ENCODE measurements around the gene KIRREL3. TPM values are rescaled to one million over a fixed set of nuclear protein-coding genes. Genes with fewer than 3 reads are reported as not detected.

KIRREL3 gene
- total RNA-seq, 2 experiments from 2014 or later = not detected

GRCh38 chr11:126679033-126679432 is 321.5 kb downstream of the KIRREL3 start:
- Histone ChIP-seq H3K27ac (ENCODE audit: low read depth in 1 of 2, low read length in 2 of 2) (no peak overlapping the region), H3K4me3 (ENCODE audit: low read length) (no peak overlapping the region), H3K27me3 (ENCODE audit: control insufficient read depth in 1 of 2, insufficient read depth in 2 of 2, low read length in 2 of 2) (no peaks in the 10 kb centered on the region), H3K9me3 (ENCODE audit: control insufficient read depth in 1 of 2, insufficient read depth in 1 of 2, low read length in 2 of 2) (peaks cover 0 to 9% of the 10 kb centered on the region in 2 experiments), H3K4me1 (ENCODE audit: insufficient read depth, low read length) (no peaks in the 10 kb centered on the region), H3K36me3 (ENCODE audit: insufficient read depth, low read length) (no peaks in the 10 kb centered on the region)
- H3K27ac Mint-ChIP-seq = no peak overlapping the region
- intact Hi-C loops (cut with DNase I, micrococcal nuclease) = no loop called here
- ATAC-seq (ENCODE audit: poor library complexity) = no peak
- H3K36me3 Mint-ChIP-seq (ENCODE audit: low read depth) = no peaks in the 10 kb centered on the region
- ChIA-PET POLR2A (no interaction called here), CTCF (no interaction called here)
- H3K27me3 Mint-ChIP-seq = peaks cover 15% of the 10 kb centered on the region
- no peaks in the 10 kb centered on the region for H3K4me1 Mint-ChIP-seq (ENCODE audit: low read depth)
- TF ChIP-seq CTCF (IDR thresholded peaks at IDR 0.05) = no peak
- no peaks in the 10 kb centered on the region for H3K9me3 Mint-ChIP-seq
- DNase-seq = no peak
- H3K4me3 Mint-ChIP-seq = no peak overlapping the region

GRCh38 chr11:126676536-126676935 is 324.0 kb downstream of the KIRREL3 start:
- H3K4me3 Mint-ChIP-seq = no peak overlapping the region
- no peak overlapping the region for H3K4me3 ChIP-seq (ENCODE audit: low read length)
- H3K27ac Mint-ChIP-seq = no peak overlapping the region
- no peak for TF ChIP-seq CTCF (IDR thresholded peaks at IDR 0.05)
- peaks cover 25% of the 10 kb centered on the region for H3K27me3 Mint-ChIP-seq
- H3K27ac ChIP-seq (ENCODE audit: low read depth in 1 of 2, low read length in 2 of 2) = no peak overlapping the region
- intact Hi-C loops (cut with DNase I, micrococcal nuclease) = no loop called here
- H3K36me3 ChIP-seq (ENCODE audit: insufficient read depth, low read length) = no peaks in the 10 kb centered on the region
- H3K4me1 ChIP-seq (ENCODE audit: insufficient read depth, low read length) = no peaks in the 10 kb centered on the region
- DNase-seq (no peak), ATAC-seq (ENCODE audit: poor library complexity) (no peak)
- peaks cover 0 to 4% of the 10 kb centered on the region in 2 experiments for H3K9me3 ChIP-seq (ENCODE audit: control insufficient read depth in 1 of 2, insufficient read depth in 1 of 2, low read length in 2 of 2)
- H3K36me3 Mint-ChIP-seq (ENCODE audit: low read depth) = no peaks in the 10 kb centered on the region
- peaks cover 0 to 4% of the 10 kb centered on the region in 2 experiments for H3K27me3 ChIP-seq (ENCODE audit: control insufficient read depth in 1 of 2, insufficient read depth in 2 of 2, low read length in 2 of 2)
- ChIA-PET POLR2A (no interaction called here), CTCF (no interaction called here)
- no peaks in the 10 kb centered on the region for H3K4me1 Mint-ChIP-seq (ENCODE audit: low read depth)
- H3K9me3 Mint-ChIP-seq = no peaks in the 10 kb centered on the region

GRCh38 chr11:126673319-126673718 is 327.3 kb downstream of the KIRREL3 start:
- CTCF ChIA-PET = no interaction called here
- Histone ChIP-seq H3K9me3 (ENCODE audit: control insufficient read depth in 1 of 2, insufficient read depth in 1 of 2, low read length in 2 of 2) (peaks cover 0 to 4% of the 10 kb centered on the region in 2 experiments), H3K4me3 (ENCODE audit: low read length) (no peak overlapping the region), H3K27ac (ENCODE audit: low read depth in 1 of 2, low read length in 2 of 2) (no peak overlapping the region), H3K4me1 (ENCODE audit: insufficient read depth, low read length) (no peaks in the 10 kb centered on the region), H3K27me3 (ENCODE audit: control insufficient read depth in 1 of 2, insufficient read depth in 2 of 2, low read length in 2 of 2) (peaks cover 4 to 6% of the 10 kb centered on the region in 2 experiments), H3K36me3 (ENCODE audit: insufficient read depth, low read length) (no peaks in the 10 kb centered on the region)
- ATAC-seq (ENCODE audit: poor library complexity) = no peak
- POLR2A ChIA-PET = no interaction called here
- H3K27ac Mint-ChIP-seq = no peak overlapping the region
- H3K9me3 Mint-ChIP-seq = no peaks in the 10 kb centered on the region
- no peak for TF ChIP-seq CTCF (IDR thresholded peaks at IDR 0.05)
- no peaks in the 10 kb centered on the region for H3K36me3 Mint-ChIP-seq (ENCODE audit: low read depth)
- intact Hi-C loops (cut with DNase I, micrococcal nuclease) = no loop called here
- H3K4me1 Mint-ChIP-seq (ENCODE audit: low read depth) = no peaks in the 10 kb centered on the region
- peaks cover 44% of the 10 kb centered on the region for H3K27me3 Mint-ChIP-seq
- no peak for DNase-seq
- no peak overlapping the region for H3K4me3 Mint-ChIP-seq

All from CD4-positive, alpha-beta T cell (primary cell).